IMR-90 (cell line): Measurements from ENCODE around the gene CD44. TPM values are rescaled to one million over a fixed set of nuclear protein-coding genes. Genes with fewer than 3 reads are reported as not detected.

ENCODE experiments used
- ATAC-seq: fragments of 200-7000 bp; cut with Tn5 transposase; 2 replicates; pipeline ENCODE4 v1.9.1; 2020; ENCODE audit warnings: low read depth, mild to moderate bottlenecking, moderate library complexity
- BruUV-seq: library from RNA; stranded (reverse); fragments of 400-500 nt; replicated peaks from 2 replicates; lab custom pipeline; 2021; lab: Mats Ljungman, UMichigan
- CTCF ChIA-PET: fragments of 300-600 bp; formaldehyde crosslinking; extraction: SDS; loops from one replicate; lab custom pipeline; 2021; ENCODE audit warnings: antibody characterized with exemption; lab: Yijun Ruan, JAX
- POLR2A ChIA-PET: fragments of 300-600 bp; sonication (Branson Sonifier 250); formaldehyde crosslinking; loops from one replicate; lab custom pipeline; 2022; ENCODE audit warnings: antibody characterized with exemption; ENCODE audit not compliant: unreplicated experiment; lab: Charles Lee
- DNase-seq: peaks from one replicate; pipeline ENCODE4 v3.0.0; 2013
- H2AFZ ChIP-seq: replicated peaks from 2 replicates; pipeline ENCODE3; 2013; ENCODE audit warnings: low read length, mild to moderate bottlenecking; ENCODE audit not compliant: poor library complexity
- H2AK5ac ChIP-seq: 2 replicates; pipeline ENCODE4 v1.6.1; 2013; ENCODE audit warnings: low read depth, low read length, inconsistent platforms
- H2AK9ac ChIP-seq: replicated peaks from 2 replicates; pipeline ENCODE3; 2013; ENCODE audit warnings: mild to moderate bottlenecking, low read depth, low read length, moderate library complexity; ENCODE audit not compliant: poor library complexity
- H2BK120ac ChIP-seq: 2 replicates; pipeline ENCODE4 v1.6.1; 2013; ENCODE audit warnings: low read depth, low read length, inconsistent platforms
- H2BK15ac ChIP-seq: 3 replicates; pipeline ENCODE4 v1.6.1; 2013; ENCODE audit warnings: low read depth, low read length, inconsistent platforms
- H2BK20ac ChIP-seq: 2 replicates; pipeline ENCODE4 v1.6.1; 2013; ENCODE audit warnings: low read depth, mild to moderate bottlenecking, inconsistent platforms, low read length, moderate library complexity
- H2BK5ac ChIP-seq: 2 replicates; pipeline ENCODE4 v1.6.1; 2013; ENCODE audit warnings: mild to moderate bottlenecking, low read depth, low read length, inconsistent platforms; ENCODE audit not compliant: poor library complexity, severe bottlenecking
- H3K14ac ChIP-seq: replicated peaks from 2 replicates; pipeline ENCODE4 v1.6.1; 2013; ENCODE audit warnings: low read depth, low read length, inconsistent platforms
- H3K18ac ChIP-seq: 2 replicates; pipeline ENCODE4 v1.6.1; 2013; ENCODE audit warnings: low read depth, low read length, control low read depth
- H3K23ac ChIP-seq: 2 replicates; pipeline ENCODE4 v1.6.1; 2013; ENCODE audit warnings: low read depth, low read length, inconsistent platforms
- H3K27ac ChIP-seq: 2 replicates; pipeline ENCODE4 v1.5.1; 2013; ENCODE audit warnings: mild to moderate bottlenecking, control low read depth, low read length; ENCODE audit not compliant: insufficient read depth
- H3K27me3 ChIP-seq: 2 replicates; pipeline ENCODE4 v1.6.1; 2013; ENCODE audit warnings: low read length; ENCODE audit not compliant: control insufficient read depth, insufficient read depth
- H3K36me3 ChIP-seq: 2 replicates; pipeline ENCODE4 v1.6.1; 2013; ENCODE audit warnings: low read length, mixed read lengths; ENCODE audit not compliant: control insufficient read depth, insufficient read depth
- H3K4ac ChIP-seq: 2 replicates; pipeline ENCODE4 v1.6.1; 2013; ENCODE audit warnings: low read depth, low read length, inconsistent platforms
- H3K4me1 ChIP-seq: 2 replicates; pipeline ENCODE4 v1.6.1; 2013; ENCODE audit warnings: low read length, mixed read lengths; ENCODE audit not compliant: control insufficient read depth, insufficient read depth
- H3K4me2 ChIP-seq: 2 replicates; pipeline ENCODE4 v1.6.1; 2013; ENCODE audit warnings: low read depth, mild to moderate bottlenecking, control low read depth, low read length, moderate library complexity
- H3K4me3 ChIP-seq: 2 replicates; pipeline ENCODE4 v1.5.1; 2013; ENCODE audit warnings: low read depth, mild to moderate bottlenecking, control low read depth, low read length, moderate library complexity; ENCODE audit not compliant: insufficient read depth
- H3K56ac ChIP-seq: 2 replicates; pipeline ENCODE4 v1.6.1; 2013; ENCODE audit warnings: low read length, inconsistent platforms; ENCODE audit not compliant: insufficient read depth; ENCODE audit errors: extremely low read depth
- H3K79me1 ChIP-seq, 2 experiments: 2 replicates each; pipeline ENCODE4 v1.6.1; 2013; ENCODE audit warnings: low read length in 2 of 2, inconsistent platforms in 1 of 2, low read depth in 1 of 2
- H3K9ac ChIP-seq: 2 replicates; pipeline ENCODE4 v1.6.1; 2013; ENCODE audit warnings: low read depth, low read length, control low read depth
- H3K9me1 ChIP-seq: 2 replicates; pipeline ENCODE4 v1.6.1; 2013; ENCODE audit warnings: low read length, inconsistent platforms; ENCODE audit not compliant: insufficient read depth
- H3K9me3 ChIP-seq: 2 replicates; pipeline ENCODE4 v1.6.1; 2013; ENCODE audit warnings: low read length; ENCODE audit not compliant: control insufficient read depth, insufficient read depth
- H4K20me1 ChIP-seq: 2 replicates; pipeline ENCODE4 v1.6.1; 2013; ENCODE audit warnings: low read length, inconsistent platforms; ENCODE audit not compliant: insufficient read depth
- H4K5ac ChIP-seq: 2 replicates; pipeline ENCODE4 v1.6.1; 2013; ENCODE audit warnings: mild to moderate bottlenecking, low read depth, low read length, control low read depth
- H4K8ac ChIP-seq, 2 experiments: 2 replicates each; pipeline ENCODE4 v1.6.1; 2013; ENCODE audit warnings: low read depth in 2 of 2, low read length in 2 of 2, control low read depth in 1 of 2, inconsistent platforms in 1 of 2
- H4K91ac ChIP-seq: 2 replicates; pipeline ENCODE4 v1.6.1; 2013; ENCODE audit warnings: low read depth, low read length, inconsistent platforms; ENCODE audit not compliant: insufficient read depth
- BHLHE40 ChIP-seq: fragments of 150-350 bp; IDR thresholded peaks from 2 replicates; pipeline ENCODE4 v1.6.1; 2016; ENCODE audit warnings: mild to moderate bottlenecking, low read depth, low read length
- CEBPB ChIP-seq: IDR thresholded peaks from 2 replicates; pipeline ENCODE4 v1.6.1; 2012; ENCODE audit warnings: low read depth, low read length, improper control_type of control experiment
- CHD1 ChIP-seq: IDR thresholded peaks from 2 replicates; pipeline ENCODE4 v1.6.1; 2012; ENCODE audit warnings: low read depth, low read length, improper control_type of control experiment
- CTCF ChIP-seq: conservative IDR thresholded peaks from 2 replicates; pipeline ENCODE4 v1.5.1; 2012; ENCODE audit warnings: mild to moderate bottlenecking, low read depth, low read length, improper control_type of control experiment
- ELK1 ChIP-seq: fragments of 150-350 bp; IDR thresholded peaks from 2 replicates; pipeline ENCODE4 v1.6.1; 2016; ENCODE audit warnings: low read depth, mild to moderate bottlenecking, low read length, moderate library complexity, borderline replicate concordance
- FOS ChIP-seq: fragments of 150-350 bp; IDR thresholded peaks from 2 replicates; pipeline ENCODE4 v1.6.1; 2016; ENCODE audit warnings: low read depth, low read length
- MAFK ChIP-seq: IDR thresholded peaks from 2 replicates; pipeline ENCODE4 v1.6.1; 2012; ENCODE audit warnings: low read depth, low read length, improper control_type of control experiment
- MAZ ChIP-seq: IDR thresholded peaks from 2 replicates; pipeline ENCODE4 v1.6.1; 2012; ENCODE audit warnings: low read depth, mild to moderate bottlenecking, low read length, improper control_type of control experiment, moderate library complexity, borderline replicate concordance
- MXI1 ChIP-seq: IDR thresholded peaks from 2 replicates; pipeline ENCODE4 v1.6.1; 2012; ENCODE audit warnings: low read depth, mild to moderate bottlenecking, low read length, moderate library complexity, borderline replicate concordance
- NFE2L2 ChIP-seq: fragments of 150-350 bp; IDR thresholded peaks from 2 replicates; pipeline ENCODE4 v1.6.1; 2016; ENCODE audit warnings: low read depth, mild to moderate bottlenecking, low read length
- POLR2A ChIP-seq: IDR thresholded peaks from 2 replicates; pipeline ENCODE4 v1.6.1; 2012; ENCODE audit warnings: mild to moderate bottlenecking, low read depth, low read length
- RAD21 ChIP-seq: IDR thresholded peaks from 2 replicates; pipeline ENCODE4 v1.6.1; 2012; ENCODE audit warnings: low read length, improper control_type of control experiment
- RCOR1 ChIP-seq: IDR thresholded peaks from 2 replicates; pipeline ENCODE4 v1.6.1; 2012; ENCODE audit warnings: mild to moderate bottlenecking, low read length, improper control_type of control experiment; ENCODE audit not compliant: insufficient replicate concordance
- RFX5 ChIP-seq: IDR thresholded peaks from 2 replicates; pipeline ENCODE4 v1.8.0; 2012; ENCODE audit warnings: low read depth, mild to moderate bottlenecking, low read length, moderate library complexity
- SMC3 ChIP-seq: fragments of 150-350 bp; IDR thresholded peaks from 2 replicates; pipeline ENCODE4 v1.6.1; 2016; ENCODE audit warnings: low read depth, mild to moderate bottlenecking, antibody characterized with exemption, low read length, moderate library complexity
- WGBS, 2 experiments: methylation state at CpG; one replicate each; pipeline versions ENCODE4 v1.1.5 to v1.1.7; 2013; ENCODE audit warnings: missing lambda C conversion rate in 2 of 2; ENCODE audit not compliant: insufficient read length in 1 of 2; ENCODE audit errors: extremely low coverage in 2 of 2; 5-methylcytosine and 5-hydroxymethylcytosine counted together
- dilution Hi-C: fragments of 300-500 bp; cut with HindIII; formaldehyde crosslinking; loops from one replicate; pipeline ENCODE4 v1.14.3; 2018; ENCODE audit warnings: low sequenced_read_pairs; ENCODE audit not compliant: unreplicated experiment
- in situ Hi-C: fragments of 300-500 bp; cut with MboI; formaldehyde crosslinking; loops from 3 replicates; pipeline ENCODE4 v1.14.3; 2019; ENCODE audit warnings: low sequenced_read_pairs, inconsistent platforms, mixed read lengths
- intact Hi-C: fragments of 100-400 bp; cut with micrococcal nuclease; formaldehyde crosslinking; loops from 2 replicates; pipeline ENCODE4 v1.10.0; 2022
- polyA plus RNA-seq, 3 experiments: library from polyadenylated mRNA; depleted of rRNA; stranded (reverse); fragments of >200 nt; gene quantifications; 2 replicates each; pipeline ENCODE4 v1.2.3, GENCODE V29; 2012; ENCODE audit warnings: low replicate concordance in 1 of 3
- total RNA-seq: library from RNA; depleted of rRNA; stranded (reverse); fragments of >200 nt; gene quantifications from 2 replicates; pipeline ENCODE4 v1.2.3, GENCODE V29; 2012

CD44 gene
- total and polyA plus RNA-seq, 2 of the 4 experiments (the other 2 are of a cell fraction), result 357 to 947 TPM

- Histone ChIP-seq H2BK15ac (peak overlapping the region; percentile 35; the same call in 2 of the 3 replicates), H2BK20ac (0 out of 2 replicates have a peak overlapping the region, but pooled peaks have one; percentile 4), H3K4ac (peak overlapping the region; percentile 75; the same call in 1 of the 2 replicates), H2AFZ (no peak overlapping the region), H3K9me3 (peaks cover 4% of the 10 kb centered on the region; the same call in 1 of the 2 replicates), H4K8ac (no peak overlapping the region; a peak in 1 of 4 replicates), H2AK5ac (peak overlapping the region; percentile 64; the same call in 1 of the 2 replicates), H3K14ac (peak overlapping the region; percentile 67; the same call in 1 of the 2 replicates), H3K9ac (no peak overlapping the region), H3K27me3 (no peaks in the 10 kb centered on the region), H3K79me1 (peaks cover 3 to 64% of the 10 kb centered on the region in 2 experiments; a peak in 3 of 4 replicates), H3K27ac (peak overlapping the region; percentile 64), H3K56ac (no peak overlapping the region), H2BK5ac (peak overlapping the region; percentile 95), H3K4me2 (peak overlapping the region; percentile 23; the same call in 1 of the 2 replicates), H4K91ac (peak overlapping the region; percentile 54; the same call in 1 of the 2 replicates), H3K18ac (peak overlapping the region; percentile 44; the same call in 1 of the 2 replicates), H2BK120ac (peak overlapping the region; percentile 78), H4K5ac (no peak overlapping the region; the same call in none of the 2 replicates), H3K4me3 (no peak overlapping the region), H3K9me1 (peaks cover 49% of the 10 kb centered on the region), H3K4me1 (peaks cover 39% of the 10 kb centered on the region), H3K23ac (0 out of 2 replicates have a peak overlapping the region, but pooled peaks have one; percentile 79), H4K20me1 (peaks cover 99% of the 10 kb centered on the region), H3K36me3 (peaks cover 52% of the 10 kb centered on the region), H2AK9ac (no peak overlapping the region)
- ChIA-PET CTCF (interaction anchor here (0.6 kb wide), 1 partner anchor 1000 kb away, joined by 3 read pairs; no protein-coding TSS in a partner anchor), POLR2A (interaction anchor here (0.7 to 1.5 kb wide), 3 partner anchors 43 to 219 kb away, joined by 3 to 4 read pairs (median 3); no protein-coding TSS in a partner anchor)
- 89% methylated on average over 3 of the region's 7 CpGs; no CpG with 5 or more reads in 1 of the 2 experiments for WGBS, 2 experiments
- TF ChIP-seq MXI1 (no peak), RFX5 (no peak), MAFK (no peak), BHLHE40 (no peak), CHD1 (no peak), MAZ (no peak), NFE2L2 (no peak), ELK1 (no peak), SMC3 (no peak), POLR2A (no peak), FOS (no peak), RAD21 (no peak), RCOR1 (no peak), CTCF (no peak), CEBPB (no peak)
- ATAC-seq (no peak), DNase-seq (no peak)
- dilution Hi-C loops, result no loop called here
- no TSS peak for BruUV-seq
- in situ Hi-C loops, result no loop called here
- intact Hi-C loops, result loop anchor here (10.0 kb wide), 1 partner anchor 561 kb away; no protein-coding TSS in a partner anchor
Measured at GRCh38 chr11:35146074-35146521, 7.1 kb downstream of the CD44 start.
